Measurements from ENCODE around the gene ZNF212.

ZNF212 gene

GRCh38 chr7:149284850-149285585 is 45.6 kb downstream of the ZNF212 start:
- peak; percentile 89 for DNase-seq (ENCODE audit: low spot score)

- no peak for DNase-seq (ENCODE audit: low spot score)
Observed at GRCh38 chr7:149285603-149286002, 46.2 kb downstream of the ZNF212 start.

GRCh38 chr7:149286811-149287400 is 47.5 kb downstream of the ZNF212 start:
- DNase-seq (ENCODE audit: low spot score), result no peak

GRCh38 chr7:149287622-149288021 is 48.2 kb downstream of the ZNF212 start:
- DNase-seq (ENCODE audit: low spot score), result no peak

DNA sequence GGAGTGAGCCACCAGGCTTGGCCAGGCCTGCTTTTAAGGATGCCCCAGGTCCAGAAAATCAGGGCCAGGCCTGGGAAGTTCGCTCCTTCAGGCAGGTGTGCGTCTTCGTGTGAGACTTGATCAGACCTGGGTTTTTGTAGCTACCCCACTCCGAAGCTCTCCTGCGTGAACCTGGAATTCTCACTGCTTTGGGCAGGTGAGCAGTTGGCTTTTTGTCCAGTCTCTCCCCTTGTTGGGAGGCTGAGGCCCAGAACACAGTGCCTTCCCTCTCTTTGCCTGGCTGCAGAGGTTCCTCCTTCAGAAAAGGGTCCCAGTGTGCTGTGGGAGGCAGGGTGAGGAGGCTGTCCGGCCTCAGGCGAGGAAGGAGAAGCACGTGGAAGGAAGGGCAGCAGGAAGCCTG is 49.8 kb downstream of the ZNF212 start:
- no peak for DNase-seq (ENCODE audit: low spot score)

DNA sequence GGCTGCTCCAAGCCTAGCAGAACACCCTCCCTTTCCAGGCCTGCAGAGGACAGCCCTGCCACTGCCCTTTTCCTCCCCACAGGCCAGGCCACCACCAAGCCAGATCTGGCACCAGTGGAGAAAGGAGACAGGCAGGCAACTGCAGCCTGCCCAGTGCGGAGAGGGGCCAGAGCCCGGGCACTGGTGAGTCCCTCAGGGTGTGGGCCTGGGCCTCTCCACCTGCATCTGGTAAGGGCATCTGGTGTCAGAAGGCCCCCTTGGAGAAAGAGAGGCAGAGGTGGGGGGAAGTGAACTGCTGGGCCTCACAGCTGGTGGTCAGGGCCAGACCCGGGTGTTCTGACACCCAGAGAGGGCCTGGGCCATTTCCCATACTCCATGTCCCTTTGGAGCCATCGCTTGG is 50.4 kb downstream of the ZNF212 start:
- no peak for DNase-seq (ENCODE audit: low spot score)

- no peak for DNase-seq (ENCODE audit: low spot score)
Observed at GRCh38 chr7:149291036-149291780, 51.8 kb downstream of the ZNF212 start.

- no peak for DNase-seq (ENCODE audit: low spot score)
Observed at GRCh38 chr7:149291781-149292461, 52.5 kb downstream of the ZNF212 start.

GRCh38 chr7:149292462-149292823 is 53.0 kb downstream of the ZNF212 start:
- DNase-seq (ENCODE audit: low spot score), result no peak

GRCh38 chr7:149293338-149293737 is 53.9 kb downstream of the ZNF212 start:
- no peak for DNase-seq (ENCODE audit: low spot score)

DNA sequence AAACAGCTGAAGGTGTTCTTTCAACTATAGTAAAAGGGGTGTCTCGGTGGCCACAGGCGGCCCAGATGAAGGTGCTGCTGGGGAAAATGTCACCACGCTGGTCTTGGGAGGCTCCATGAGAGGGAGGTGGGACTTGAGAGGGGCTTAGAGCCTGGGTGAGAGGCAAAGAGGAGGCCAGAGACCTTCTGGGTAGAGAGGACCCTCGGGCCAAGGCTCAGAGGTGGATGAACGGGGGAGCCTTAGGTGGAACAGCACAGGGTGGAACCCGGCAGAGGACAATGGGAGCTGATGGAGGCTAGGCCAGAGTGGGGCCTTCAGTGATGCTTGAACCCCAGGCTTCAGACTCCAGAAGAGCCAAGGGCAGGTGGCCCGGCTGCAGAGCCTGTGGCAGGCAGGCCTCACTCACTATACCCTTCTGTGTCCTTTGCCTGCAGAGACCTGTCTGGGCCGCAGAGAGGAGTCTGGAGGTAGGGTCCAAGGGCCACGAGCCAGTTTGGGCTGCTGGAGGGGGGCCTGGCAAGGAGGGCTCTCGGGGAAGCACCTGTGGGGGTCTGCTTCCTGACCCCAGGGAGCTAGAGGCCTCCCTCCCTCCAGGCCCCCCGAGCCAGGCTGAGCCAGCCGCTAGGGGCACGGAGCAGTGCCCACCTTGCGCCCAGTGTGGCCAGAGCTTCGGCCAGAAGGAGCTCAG is 54.6 kb downstream of the ZNF212 start:
- DNase-seq (ENCODE audit: low spot score), result no peak

- DNase-seq (ENCODE audit: low spot score), result no peak
Observed at GRCh38 chr7:149294634-149295480, 55.4 kb downstream of the ZNF212 start.

- DNase-seq (ENCODE audit: low spot score), result no peak
Observed at GRCh38 chr7:149295481-149295850, 56.0 kb downstream of the ZNF212 start.

- no peak for DNase-seq (ENCODE audit: low spot score)
Observed at GRCh38 chr7:149296368-149296767, 56.9 kb downstream of the ZNF212 start.

GRCh38 chr7:149297034-149297755 is 57.7 kb downstream of the ZNF212 start:
- DNase-seq (ENCODE audit: low spot score), result no peak

DNA sequence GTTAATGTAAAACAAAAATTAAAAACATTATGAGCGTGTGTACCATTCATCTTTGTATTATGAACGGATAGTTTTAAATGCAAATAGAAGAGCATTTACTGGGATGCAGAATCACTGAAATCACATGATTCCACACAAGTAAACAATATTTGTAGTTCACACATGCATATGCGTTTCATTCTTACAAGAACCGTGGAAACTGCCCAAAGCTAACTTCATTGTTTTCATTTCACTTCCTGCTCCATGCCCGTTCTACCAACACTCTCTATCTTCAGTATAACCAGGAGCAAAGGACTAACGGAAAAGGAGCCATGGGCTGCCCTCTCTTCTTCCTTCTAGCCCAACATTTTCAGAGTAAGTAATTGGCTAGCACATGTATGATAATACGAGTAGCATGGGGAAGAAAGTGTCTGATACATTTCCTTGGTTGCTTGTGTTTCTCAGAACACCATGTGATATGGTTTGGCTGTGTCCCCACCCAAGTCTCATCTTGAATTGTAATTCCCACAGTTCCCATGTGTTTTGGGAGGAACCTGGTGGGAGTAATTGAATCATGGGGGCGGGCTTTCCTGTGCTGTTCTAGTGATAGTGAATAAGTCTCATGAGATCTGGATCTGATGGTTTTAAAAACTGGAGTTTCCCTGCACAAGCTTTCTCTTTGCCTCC is 61.3 kb downstream of the ZNF212 start:
- no peak for DNase-seq (ENCODE audit: low spot score)

DNA sequence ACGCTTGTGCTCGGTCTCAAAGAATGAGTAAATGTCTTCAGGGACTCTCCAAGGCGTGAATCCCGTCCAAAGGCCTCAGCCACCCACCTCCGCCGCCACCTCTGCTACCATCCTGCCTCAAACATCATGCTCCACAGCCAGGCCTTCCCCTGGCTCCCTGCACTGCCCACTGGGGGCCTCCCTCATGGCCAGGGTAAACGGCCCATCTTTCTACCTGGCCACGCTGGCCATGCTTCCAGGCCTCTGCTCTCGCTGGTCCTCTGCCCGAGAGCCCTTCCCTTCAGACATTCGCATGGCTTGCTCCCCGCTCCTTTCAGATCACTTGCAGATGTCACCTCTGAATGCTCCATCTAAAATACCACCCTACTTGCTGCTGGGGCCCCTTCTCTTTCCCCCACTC is 62.8 kb downstream of the ZNF212 start:
- no peak for DNase-seq (ENCODE audit: low spot score)

DNA sequence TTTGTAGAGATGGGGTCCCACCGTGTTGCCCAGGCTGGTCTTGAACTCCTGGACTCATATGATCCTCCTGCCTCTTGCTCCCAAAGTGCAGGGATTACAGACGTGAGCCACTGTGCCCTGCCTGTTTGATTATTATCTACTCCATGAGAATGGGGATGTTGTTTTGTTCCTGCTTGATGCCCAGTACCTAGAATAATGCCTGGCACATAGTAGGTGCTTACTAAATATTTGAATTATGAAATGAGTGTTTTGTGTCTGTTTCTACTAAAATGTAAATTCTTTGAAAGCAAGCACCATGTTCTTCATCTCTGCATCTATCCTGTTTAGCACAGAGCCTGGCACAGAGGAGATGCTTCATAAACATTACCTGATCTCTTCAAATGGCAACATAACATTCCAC is 63.4 kb downstream of the ZNF212 start:
- no peak for DNase-seq (ENCODE audit: low spot score)

DNA sequence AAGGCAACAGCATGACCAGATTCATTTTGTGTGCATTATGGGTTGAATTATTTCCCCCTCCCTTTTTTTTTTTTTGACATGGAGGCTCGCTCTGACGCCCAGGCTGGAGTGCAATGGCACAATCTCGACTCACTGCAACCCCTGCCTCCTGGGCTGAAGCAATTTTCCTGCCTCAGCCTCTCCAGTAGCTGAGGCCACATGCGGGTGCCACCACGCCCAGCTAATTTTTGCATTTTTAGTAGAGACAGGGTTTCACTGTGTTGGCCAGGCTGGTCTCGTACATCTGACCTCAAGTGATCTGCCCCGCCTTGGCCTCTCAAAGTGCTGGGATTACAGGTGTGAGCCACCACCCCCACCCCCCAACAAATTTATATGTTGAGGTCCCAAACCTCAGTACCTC is 64.6 kb downstream of the ZNF212 start:
- DNase-seq (ENCODE audit: low spot score), result no peak

Measured in SW480 (cell line).